Gastroesophageal sphincter (tissue), 4 donors: ENCODE results near the gene CYTIP. TPM values are rescaled to one million over a fixed set of nuclear protein-coding genes. Genes with fewer than 3 reads are reported as not detected.

ENCODE experiments used
- ATAC-seq: fragments of 150-250 bp; one replicate; pipeline ENCODE4 v1.9.1; 2016; ENCODE audit warnings: mild to moderate bottlenecking, moderate library complexity
- H3K27ac ChIP-seq, 4 donors: fragments of 200-600 bp; sonication (generic) in 3 of 4; 1 replicate in 3 of 4; 2 replicates in 1 of 4; pipeline ENCODE4 v1.5.1; 2016 to 2019
- H3K27me3 ChIP-seq: fragments of 200-600 bp; sonication (generic); one replicate; pipeline ENCODE4 v1.5.1; 2019
- H3K36me3 ChIP-seq, 2 donors: fragments of 200-600 bp; sonication (generic); one replicate each; pipeline ENCODE4 v1.5.1; 2019; ENCODE audit warnings: control low read depth in 1 of 2
- H3K4me1 ChIP-seq, 3 donors: fragments of 200-600 bp; sonication (generic); 1 replicate in 2 of 3; 2 replicates in 1 of 3; pipeline ENCODE4 v1.5.1; 2016 to 2019; ENCODE audit warnings: control low read depth in 2 of 3
- H3K4me3 ChIP-seq, 2 donors: fragments of 200-600 bp; sonication (generic); one replicate each; pipeline ENCODE4 v1.5.1; 2019; ENCODE audit warnings: mild to moderate bottlenecking in 1 of 2, moderate library complexity in 1 of 2
- H3K9me3 ChIP-seq, 3 donors: fragments of 200-600 bp; sonication (generic); one replicate each; pipeline ENCODE4 v1.5.1; 2017 to 2019; ENCODE audit warnings: control low read depth in 2 of 3
- EP300 ChIP-seq: sonication (generic); formaldehyde crosslinking; IDR thresholded peaks from one replicate; pipeline ENCODE4 v1.6.1; 2017; ENCODE audit warnings: antibody characterized with exemption, mild to moderate bottlenecking
- POLR2A ChIP-seq, 2 donors: fragments of 450-650 bp; IDR thresholded peaks; one replicate each; pipeline ENCODE4 v1.6.1; 2017; ENCODE audit warnings: antibody characterized with exemption in 2 of 2, mild to moderate bottlenecking in 2 of 2, moderate library complexity in 1 of 2
- POLR2AphosphoS5 ChIP-seq: sonication (generic); formaldehyde crosslinking; IDR thresholded peaks from one replicate; pipeline ENCODE4 v1.6.1; 2017; ENCODE audit warnings: antibody characterized with exemption
- WGBS, 2 donors: methylation state at CpG; one replicate each; pipeline ENCODE4 v1.1.5; 2018; ENCODE audit warnings: low coverage in 1 of 2; 5-methylcytosine and 5-hydroxymethylcytosine counted together
- total RNA-seq, 4 donors: library from RNA; depleted of rRNA; stranded (reverse); fragments of >200 nt; gene quantifications; one replicate each; pipeline ENCODE4 v1.1.0, GENCODE V29; 2016
- TF ChIP-seq, protein P1 (sequence below), 4 experiments: fragments of 200-600 bp in 2 of 4; fragments of 450-650 bp in 2 of 4; sonication (generic) in 1 of 4; IDR thresholded peaks; one replicate each; pipeline ENCODE4 v1.5.1; 2017 to 2019; ENCODE audit warnings: antibody characterized with exemption in 4 of 4, mild to moderate bottlenecking in 2 of 4, moderate library complexity in 2 of 4

CYTIP gene
- total RNA-seq, 4 donors from 2014 or later: 1.6 to 10.6 (median 3.2) TPM

DNA sequence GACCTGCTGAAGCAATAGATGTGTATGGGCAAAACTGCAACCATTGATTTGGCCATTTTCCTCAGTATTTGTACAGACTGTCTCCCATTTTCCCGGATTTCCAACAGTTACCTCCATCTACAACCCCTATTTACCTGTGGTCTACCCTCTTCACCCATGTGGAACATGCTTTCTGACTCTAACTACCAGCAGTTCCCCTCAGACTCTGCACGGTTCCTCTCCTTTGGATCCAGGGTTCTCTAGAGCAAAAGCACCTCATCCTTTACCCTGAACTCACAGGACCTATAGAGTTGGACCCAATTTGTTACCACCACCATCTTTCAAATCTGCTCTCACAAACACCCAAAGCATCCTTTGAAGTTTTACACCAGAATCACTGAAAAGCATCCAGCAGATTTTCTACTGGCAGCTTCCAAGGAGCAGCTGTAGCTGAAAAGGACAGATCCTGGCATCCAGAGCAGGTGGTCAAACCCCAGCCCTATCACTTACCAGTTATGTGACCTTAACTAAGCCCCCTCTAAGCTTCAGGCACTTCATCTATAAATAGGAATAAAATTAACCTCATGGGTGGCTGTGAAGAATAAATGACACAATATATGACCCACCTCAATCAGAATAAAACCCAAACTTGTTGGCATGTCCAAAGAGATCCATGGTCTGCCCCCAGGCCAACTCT lies 15.3 kb downstream of the CYTIP start:
- peaks cover 0 to 13% (median 0%) of the 10 kb centered on the region in 3 donors for H3K9me3 ChIP-seq
- no peak overlapping the region for H3K27ac ChIP-seq
- H3K4me1 ChIP-seq: peaks cover 0 to 9% (median 0%) of the 10 kb centered on the region in 3 donors
- ATAC-seq: no peak
- H3K27me3 ChIP-seq: no peaks in the 10 kb centered on the region
- 67 to 78% methylated on average over 2 of the region's 2 CpGs for WGBS, 2 donors
- no peaks in the 10 kb centered on the region for H3K36me3 ChIP-seq
- TF ChIP-seq EP300 (no peak), POLR2AphosphoS5 (no peak), POLR2A (IDR thresholded peaks at IDR 0.05) (no peak)
- TF ChIP-seq, protein P1, sequence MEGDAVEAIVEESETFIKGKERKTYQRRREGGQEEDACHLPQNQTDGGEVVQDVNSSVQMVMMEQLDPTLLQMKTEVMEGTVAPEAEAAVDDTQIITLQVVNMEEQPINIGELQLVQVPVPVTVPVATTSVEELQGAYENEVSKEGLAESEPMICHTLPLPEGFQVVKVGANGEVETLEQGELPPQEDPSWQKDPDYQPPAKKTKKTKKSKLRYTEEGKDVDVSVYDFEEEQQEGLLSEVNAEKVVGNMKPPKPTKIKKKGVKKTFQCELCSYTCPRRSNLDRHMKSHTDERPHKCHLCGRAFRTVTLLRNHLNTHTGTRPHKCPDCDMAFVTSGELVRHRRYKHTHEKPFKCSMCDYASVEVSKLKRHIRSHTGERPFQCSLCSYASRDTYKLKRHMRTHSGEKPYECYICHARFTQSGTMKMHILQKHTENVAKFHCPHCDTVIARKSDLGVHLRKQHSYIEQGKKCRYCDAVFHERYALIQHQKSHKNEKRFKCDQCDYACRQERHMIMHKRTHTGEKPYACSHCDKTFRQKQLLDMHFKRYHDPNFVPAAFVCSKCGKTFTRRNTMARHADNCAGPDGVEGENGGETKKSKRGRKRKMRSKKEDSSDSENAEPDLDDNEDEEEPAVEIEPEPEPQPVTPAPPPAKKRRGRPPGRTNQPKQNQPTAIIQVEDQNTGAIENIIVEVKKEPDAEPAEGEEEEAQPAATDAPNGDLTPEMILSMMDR (IDR thresholded peaks at IDR 0.05): no peak
- no peak overlapping the region for H3K4me3 ChIP-seq

DNA sequence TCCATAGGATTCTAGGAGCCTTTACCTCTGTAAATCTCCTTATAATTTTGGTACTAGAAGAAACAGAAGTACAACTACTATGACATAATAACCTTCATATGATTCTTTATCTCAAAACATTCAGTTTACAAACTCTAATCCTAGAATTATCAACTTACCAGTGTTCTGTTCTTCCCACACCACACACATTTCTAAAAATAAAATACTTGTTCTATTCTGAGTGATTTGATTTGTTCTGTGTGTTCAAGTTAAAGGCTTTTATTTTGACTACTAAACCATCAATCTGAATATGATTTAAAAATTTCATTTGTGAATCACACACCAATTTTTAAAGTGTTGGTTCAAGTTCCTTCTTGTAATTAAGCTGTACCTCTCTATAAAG lies 16.0 kb downstream of the CYTIP start:
- no peak for ATAC-seq
- TF ChIP-seq EP300 (no peak), POLR2AphosphoS5 (no peak), POLR2A (IDR thresholded peaks at IDR 0.05) (no peak)
- TF ChIP-seq, protein P1 (IDR thresholded peaks at IDR 0.05): no peak
- Histone ChIP-seq H3K36me3 (no peaks in the 10 kb centered on the region), H3K27ac (no peak overlapping the region), H3K4me3 (no peak overlapping the region), H3K9me3 (peaks cover 0 to 13% (median 0%) of the 10 kb centered on the region in 3 donors), H3K4me1 (peaks cover 0 to 2% (median 0%) of the 10 kb centered on the region in 3 donors), H3K27me3 (no peaks in the 10 kb centered on the region)

DNA sequence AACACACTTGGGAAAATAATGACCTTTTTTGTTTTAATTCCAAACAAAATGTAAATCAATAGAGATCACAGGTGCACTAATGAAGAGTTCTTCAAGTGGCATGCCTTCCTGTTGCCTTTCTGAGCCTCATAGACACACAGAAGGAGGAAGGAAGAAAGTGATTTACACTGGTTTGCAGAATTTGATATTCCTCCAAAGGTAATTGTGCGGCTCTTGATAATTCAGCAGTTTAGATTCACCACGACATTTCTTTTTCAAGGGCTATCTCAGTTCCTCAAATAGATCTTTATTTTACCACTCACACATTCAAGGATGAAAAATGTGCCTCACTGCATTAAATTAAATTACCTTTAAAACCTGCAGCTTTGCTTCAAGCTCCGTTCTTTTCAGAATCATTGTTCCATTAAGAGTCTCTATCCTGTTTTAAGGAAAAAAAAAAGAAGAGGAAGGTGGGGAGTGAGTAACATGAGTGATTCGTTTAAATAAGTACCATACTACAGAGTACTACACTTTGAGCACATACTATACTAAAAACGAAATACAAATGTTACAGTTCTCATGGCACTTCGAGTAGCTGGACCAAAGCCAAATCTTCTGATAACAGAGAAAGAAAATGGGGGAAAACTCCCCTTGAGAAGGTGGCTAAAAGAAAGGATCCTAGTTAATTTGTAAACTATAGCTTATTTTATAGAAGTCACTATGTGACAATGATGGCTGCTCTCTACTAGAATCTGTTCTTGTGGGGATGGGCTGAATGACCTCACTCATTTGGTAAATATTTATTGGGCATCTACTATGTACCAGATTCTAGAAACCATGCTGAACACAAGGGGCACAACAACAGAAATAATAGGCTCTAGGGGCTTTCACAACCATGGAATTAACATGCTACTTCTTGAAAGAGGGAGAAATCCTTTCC lies 16.6 kb downstream of the CYTIP start:
- H3K27me3 ChIP-seq: no peaks in the 10 kb centered on the region
- TF ChIP-seq POLR2A (IDR thresholded peaks at IDR 0.05): no peak
- no peak for TF ChIP-seq POLR2AphosphoS5
- no peak for TF ChIP-seq EP300
- TF ChIP-seq, protein P1 (IDR thresholded peaks at IDR 0.05): no peak
- H3K4me1 ChIP-seq: no peaks in the 10 kb centered on the region
- peaks cover 0 to 15% (median 0%) of the 10 kb centered on the region in 3 donors for H3K9me3 ChIP-seq
- H3K4me3 ChIP-seq: no peak overlapping the region
- H3K27ac ChIP-seq: no peak overlapping the region
- no peak for ATAC-seq
- no peaks in the 10 kb centered on the region for H3K36me3 ChIP-seq
- 56 to 70% methylated on average over 6 of the region's 6 CpGs for WGBS, 2 donors

DNA sequence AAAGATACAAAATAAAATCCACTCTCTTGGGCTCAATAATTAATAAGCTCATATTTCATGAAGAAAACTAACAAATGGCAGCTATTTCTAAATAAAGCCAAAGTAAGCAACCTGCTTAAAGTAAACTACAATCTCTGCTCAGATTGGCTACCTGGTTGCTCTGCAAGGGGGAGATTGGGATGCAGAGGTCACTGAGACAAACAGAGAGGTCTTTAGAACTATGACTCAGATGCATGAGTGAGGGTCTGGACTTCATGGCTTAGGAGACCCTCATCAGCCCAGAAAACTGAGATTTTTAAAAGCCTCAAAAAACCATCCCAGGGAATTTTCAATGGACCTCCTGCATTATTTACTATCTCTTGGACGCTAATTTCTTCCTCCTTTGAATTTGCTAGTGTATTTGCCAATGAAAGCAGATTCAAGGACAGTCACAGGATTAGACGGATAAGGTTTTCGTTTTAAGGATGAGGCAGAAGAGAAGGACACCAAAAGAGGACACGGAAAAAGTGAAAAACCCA lies 17.4 kb downstream of the CYTIP start:
- ATAC-seq: no peak
- Histone ChIP-seq H3K4me3 (no peak overlapping the region), H3K9me3 (peaks cover 0 to 19% (median 0%) of the 10 kb centered on the region in 3 donors), H3K36me3 (no peaks in the 10 kb centered on the region), H3K27me3 (no peaks in the 10 kb centered on the region), H3K27ac (no peak overlapping the region), H3K4me1 (no peaks in the 10 kb centered on the region)
- no peak for TF ChIP-seq POLR2AphosphoS5
- no peak for TF ChIP-seq EP300
- TF ChIP-seq POLR2A (IDR thresholded peaks at IDR 0.05): no peak
- TF ChIP-seq, protein P1 (IDR thresholded peaks at IDR 0.05): no peak
- 61 to 83% methylated on average over 3 to 4 of the region's 4 CpGs for WGBS, 2 donors
